HG02970 (cell line): ENCODE measurements around the gene TMEM117.
"Not testable (repeated sequence)": the region's sequence is repeated elsewhere in the genome, so short reads cannot be mapped to it uniquely, and the experiment has no call there.

ENCODE experiments used
- ATAC-seq: cut with Tn5 transposase; IDR thresholded peaks from one replicate; pipeline ENCODE4 v1.9.1; 2021; ENCODE audit warnings: mild to moderate bottlenecking, moderate library complexity, moderate number of reproducible peaks; ENCODE audit not compliant: unreplicated experiment, low FRiP score

TMEM117 gene

GRCh38 chr12:44002607-44003006 is 166.7 kb downstream of the TMEM117 start:
- no peak for ATAC-seq

GRCh38 chr12:44003721-44004120 is 167.8 kb downstream of the TMEM117 start:
- ATAC-seq: no peak

DNA sequence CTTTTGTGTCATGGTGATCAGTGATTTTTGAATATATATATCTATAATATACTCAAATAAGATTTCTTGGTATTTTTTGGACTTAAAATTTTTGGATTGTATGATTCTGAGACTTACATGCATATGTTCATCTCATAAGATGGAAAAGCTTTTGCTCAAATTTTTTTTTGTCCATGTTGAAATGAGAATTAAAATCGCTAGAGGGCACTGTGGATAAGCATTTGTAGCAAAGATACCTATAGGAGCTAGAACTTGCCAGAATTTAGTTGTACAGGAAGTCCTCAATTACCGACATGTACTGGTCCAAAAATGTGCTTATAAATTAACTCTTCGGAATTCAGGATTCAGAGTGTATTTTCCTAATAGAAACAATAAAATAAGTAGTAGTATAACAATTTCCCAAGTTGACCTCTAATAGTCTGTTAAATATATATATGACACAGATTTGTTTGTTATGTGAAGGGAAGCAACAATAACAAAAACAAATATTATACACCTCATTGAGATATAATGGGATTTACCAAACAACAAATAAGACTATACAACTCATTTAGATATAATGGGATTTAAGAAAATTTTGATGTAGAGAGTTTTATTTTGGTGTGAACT is 179.6 kb downstream of the TMEM117 start:
- peak; percentile 71 for ATAC-seq

DNA sequence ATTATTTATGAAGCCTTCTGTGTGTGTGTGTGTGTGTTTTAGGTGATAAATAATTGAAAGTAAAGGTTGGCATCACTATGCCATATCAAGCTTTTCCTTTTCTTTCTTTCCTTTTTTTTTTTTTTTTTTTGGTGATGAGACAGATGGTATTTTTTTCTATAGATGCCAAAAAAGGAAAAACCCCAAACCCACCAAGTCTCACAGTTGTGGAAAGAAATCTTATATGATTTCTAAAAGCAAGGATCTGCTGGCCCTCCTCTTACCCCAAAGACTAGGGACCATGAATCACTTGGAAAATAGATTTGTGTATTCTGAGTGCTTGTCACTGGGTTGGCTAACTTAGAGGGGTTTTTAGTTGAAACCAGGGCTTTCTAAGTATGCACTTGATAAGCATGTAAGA is 181.3 kb downstream of the TMEM117 start:
- ATAC-seq: no peak

DNA sequence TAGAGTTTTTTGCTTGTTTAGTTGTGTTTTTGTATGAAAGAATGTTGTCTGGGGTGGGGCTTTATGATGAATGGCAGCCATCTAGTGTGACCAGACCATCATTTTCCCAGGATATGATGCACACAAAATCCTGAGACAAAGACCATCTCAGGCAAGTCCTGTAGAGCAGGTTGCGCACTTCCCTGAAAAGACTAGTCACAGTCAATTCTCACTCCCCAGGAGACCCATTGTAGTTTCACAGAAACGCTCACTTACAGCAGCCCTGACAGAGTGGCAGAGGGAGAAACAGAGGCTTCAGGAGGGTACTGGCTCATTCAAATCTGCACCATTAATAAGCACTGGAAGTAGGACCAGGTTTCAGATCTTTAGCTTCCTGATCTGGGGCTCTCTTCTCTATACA is 183.2 kb downstream of the TMEM117 start:
- ATAC-seq: no peak

DNA sequence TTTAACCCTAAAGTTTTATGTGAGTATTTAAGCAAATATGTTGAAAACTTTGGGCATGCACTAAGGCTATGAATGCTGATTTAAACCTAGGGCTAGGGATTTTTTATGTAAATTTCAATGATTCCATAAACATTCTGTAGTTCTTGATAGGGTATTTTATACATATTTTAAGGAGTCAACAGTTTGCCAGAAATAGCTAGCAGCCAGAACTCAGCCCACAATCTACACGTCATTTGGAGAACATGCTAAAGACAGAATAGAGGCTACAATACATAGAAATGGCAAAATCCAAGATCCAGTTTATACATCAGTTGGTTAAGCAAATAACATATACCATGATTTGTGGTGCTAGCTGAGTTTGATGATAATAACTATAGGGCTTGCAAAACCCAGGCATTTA is 184.7 kb downstream of the TMEM117 start:
- ATAC-seq: no peak

DNA sequence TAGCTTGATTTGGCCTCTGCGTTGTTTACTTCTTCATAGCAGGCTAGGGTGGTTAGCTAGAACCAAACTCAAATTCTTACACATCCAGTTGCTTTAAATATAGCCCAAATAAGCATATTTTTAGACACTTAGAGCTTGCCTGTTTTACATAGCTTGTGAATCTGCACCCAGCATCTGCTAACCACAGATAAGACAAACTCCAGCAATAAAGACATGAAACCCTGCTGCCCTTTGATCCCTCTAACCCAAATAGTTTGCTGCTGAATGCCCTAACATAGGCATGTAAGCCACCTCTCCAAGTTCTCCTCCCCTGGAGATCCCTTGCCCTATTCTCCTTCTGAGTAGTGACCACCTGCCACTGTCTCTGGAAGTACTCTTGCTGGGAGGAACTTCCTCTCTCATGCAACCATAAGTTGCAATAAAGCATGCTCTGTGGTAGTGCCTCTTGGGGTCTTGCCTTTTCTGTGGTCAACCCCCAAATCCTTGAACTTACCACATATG is 185.6 kb downstream of the TMEM117 start:
- no peak for ATAC-seq

DNA sequence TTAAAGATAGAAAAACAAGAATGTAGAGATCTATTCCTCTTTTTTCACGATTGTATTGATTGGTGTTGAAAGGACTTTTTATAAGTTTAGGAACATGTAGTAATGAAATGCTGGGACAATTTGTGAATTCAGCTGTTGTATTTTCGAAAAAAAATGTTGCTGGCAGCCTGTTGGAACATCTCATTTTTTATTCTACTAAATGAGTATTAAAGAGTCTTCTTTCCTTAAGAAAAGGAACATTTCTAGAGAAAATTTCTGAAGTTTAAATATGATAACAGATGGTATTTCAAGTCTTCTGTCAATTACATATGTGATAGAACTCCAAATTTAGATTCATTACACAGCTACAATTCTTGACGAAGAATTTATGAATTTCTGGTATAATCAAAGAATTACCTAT is 189.6 kb downstream of the TMEM117 start:
- ATAC-seq: no peak

- ATAC-seq: no peak
These were observed 190.2 kb downstream of the TMEM117 start for GRCh38 chr12:44026046-44026445.

- ATAC-seq: not testable (repeated sequence)
These were observed 191.0 kb downstream of the TMEM117 start for GRCh38 chr12:44026926-44027325.

GRCh38 chr12:44029194-44029593 is 193.3 kb downstream of the TMEM117 start:
- no peak for ATAC-seq

GRCh38 chr12:44031472-44032185 is 195.7 kb downstream of the TMEM117 start:
- ATAC-seq: no peak

DNA sequence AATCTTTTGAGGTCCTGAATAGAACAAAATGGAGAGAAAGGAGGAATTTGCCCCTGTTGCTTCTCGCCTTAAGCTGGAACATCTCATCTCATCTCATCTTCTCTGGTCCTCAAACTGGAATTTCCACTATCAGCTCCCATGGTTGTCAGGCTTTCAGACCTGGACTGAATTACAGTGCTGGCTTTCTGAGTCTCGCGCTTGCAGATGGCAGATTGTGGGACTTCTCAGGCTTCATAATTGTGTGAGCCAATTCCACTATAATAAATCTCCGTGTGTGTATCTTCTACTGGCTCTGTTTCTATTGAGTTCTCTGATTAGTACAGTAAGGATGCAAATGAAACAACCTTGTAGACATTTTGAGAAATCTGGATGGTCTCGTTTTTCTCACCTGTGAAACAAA is 199.0 kb downstream of the TMEM117 start:
- ATAC-seq: no peak

- no peak for ATAC-seq
These were observed 201.1 kb downstream of the TMEM117 start for GRCh38 chr12:44036875-44037443.

DNA sequence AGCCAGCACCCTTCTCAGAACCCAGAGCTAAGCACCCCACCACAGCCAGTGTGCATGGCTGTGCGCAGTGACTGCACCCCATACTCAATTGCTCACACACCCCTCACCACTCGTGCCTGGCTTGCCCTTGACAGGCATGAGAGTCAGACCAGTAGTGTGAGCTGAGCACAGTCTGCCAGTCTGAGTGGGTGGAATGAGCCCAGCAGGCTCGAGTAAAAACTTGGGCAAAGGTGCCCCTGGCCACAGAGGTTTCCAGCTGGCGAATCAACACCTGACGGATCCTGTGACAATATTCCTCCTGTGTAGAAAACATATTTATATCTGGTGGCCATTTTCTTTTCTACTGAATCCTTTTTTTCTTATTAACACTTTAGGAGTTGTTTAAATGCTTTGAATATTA is 202.5 kb downstream of the TMEM117 start:
- ATAC-seq: no peak

DNA sequence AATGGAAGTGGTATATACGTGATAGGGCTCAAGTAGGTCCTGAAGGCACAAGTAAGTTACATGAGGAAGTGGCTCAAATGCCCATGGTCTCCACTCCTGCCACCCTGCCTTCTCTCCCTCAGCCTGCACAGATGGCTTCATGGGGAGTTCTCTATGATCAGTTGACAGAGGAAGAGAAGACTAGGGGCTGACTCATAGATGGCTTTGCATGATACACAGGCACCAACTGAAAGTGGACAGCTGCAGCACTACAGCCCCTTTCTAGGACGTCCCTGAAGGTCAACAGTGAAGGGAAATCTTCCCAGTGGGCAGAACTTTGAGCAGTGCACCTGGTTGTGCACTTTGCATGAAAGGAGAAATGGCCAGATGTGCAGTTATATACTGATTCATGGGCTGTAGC is 208.6 kb downstream of the TMEM117 start:
- ATAC-seq: not testable (repeated sequence)

- no peak for ATAC-seq
These were observed 211.0 kb downstream of the TMEM117 start for GRCh38 chr12:44046732-44047417.

- no peak for ATAC-seq
These were observed 216.7 kb downstream of the TMEM117 start for GRCh38 chr12:44052554-44052953.

GRCh38 chr12:44053549-44054127 is 217.8 kb downstream of the TMEM117 start:
- no peak for ATAC-seq

GRCh38 chr12:44054281-44054680 is 218.4 kb downstream of the TMEM117 start:
- no peak for ATAC-seq

DNA sequence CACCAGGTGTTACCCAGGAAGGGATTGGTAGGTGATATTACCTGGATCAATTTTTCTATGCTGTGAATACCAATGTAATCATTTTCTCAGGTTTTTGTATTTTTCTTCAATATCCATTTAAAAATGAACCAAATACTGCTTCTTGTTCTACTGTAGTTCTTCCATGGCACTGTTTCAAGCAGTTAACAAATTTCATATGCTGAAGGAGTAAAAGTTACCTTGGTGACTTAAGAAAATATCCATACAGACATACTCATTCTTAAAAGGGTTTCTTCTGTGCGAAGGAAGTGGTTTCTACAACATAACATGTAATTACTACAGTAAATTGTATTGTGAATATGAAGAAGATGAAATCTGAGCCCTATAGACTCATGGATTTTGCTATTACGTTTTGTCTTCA is 222.5 kb downstream of the TMEM117 start:
- no peak for ATAC-seq
